Neural cell (in vitro differentiated cells): ENCODE data around the gene KCNT1. TPM values are rescaled to one million over a fixed set of nuclear protein-coding genes. Genes with fewer than 3 reads are reported as not detected.

Experiments
- H2AFZ ChIP-seq: fragments of 200-600, 300-800 bp; sonication (generic), shearing (Covaris generic); 2 replicates; pipeline ENCODE4 v1.6.0; 2014; ENCODE audit warnings: low read depth, mild to moderate bottlenecking, antibody characterized with exemption, low read length, moderate library complexity
- H3F3A ChIP-seq: fragments of 200-600 bp; shearing (Covaris generic); 2 replicates; pipeline ENCODE4 v1.6.1; 2016; ENCODE audit warnings: mild to moderate bottlenecking, moderate library complexity, mixed read lengths, antibody characterized with exemption, low read length; ENCODE audit not compliant: insufficient read depth, poor library complexity, severe bottlenecking
- H3K27ac ChIP-seq: fragments of 200-600, 300-800 bp; sonication (generic), shearing (Covaris generic); 2 replicates; pipeline ENCODE4 v1.5.1; 2014; ENCODE audit warnings: mild to moderate bottlenecking, low read length, moderate library complexity
- H3K27me3 ChIP-seq: fragments of 300-800, 200-600 bp; sonication (generic), shearing (Covaris generic); 2 replicates; pipeline ENCODE4 v1.6.0; 2014; ENCODE audit warnings: mild to moderate bottlenecking, low read depth, low read length, moderate library complexity; ENCODE audit not compliant: insufficient read depth
- H3K36me3 ChIP-seq: fragments of 300-800, 200-600 bp; sonication (generic), shearing (Covaris generic); 2 replicates; pipeline ENCODE4 v1.5.1; 2014; ENCODE audit warnings: mild to moderate bottlenecking, antibody characterized with exemption, low read length, moderate library complexity; ENCODE audit not compliant: insufficient read depth
- H3K4me2 ChIP-seq: fragments of 300-800, 200-600 bp; sonication (generic), shearing (Covaris generic); 2 replicates; pipeline ENCODE4 v1.6.0; 2014; ENCODE audit warnings: mild to moderate bottlenecking, low read length
- H3K4me3 ChIP-seq: fragments of 300-800, 200-600 bp; sonication (generic), shearing (Covaris generic); 2 replicates; pipeline ENCODE4 v1.5.1; 2014; ENCODE audit warnings: mild to moderate bottlenecking, low read length, moderate library complexity
- H3K79me2 ChIP-seq: fragments of 200-600 bp; shearing (Covaris generic); replicated peaks from 2 replicates; pipeline ENCODE4 v1.6.0; 2014; ENCODE audit warnings: mild to moderate bottlenecking, low read length, moderate library complexity; ENCODE audit not compliant: insufficient read depth
- H3K9ac ChIP-seq: fragments of 300-800, 200-600 bp; sonication (generic), shearing (Covaris generic); 2 replicates; pipeline ENCODE4 v1.6.1; 2016; ENCODE audit warnings: mild to moderate bottlenecking, low read length, mixed read lengths
- H3K9me2 ChIP-seq: fragments of 200-600 bp; shearing (Covaris generic); 2 replicates; pipeline ENCODE4 v1.6.1; 2016; ENCODE audit warnings: mild to moderate bottlenecking, low read length, mixed read lengths; ENCODE audit not compliant: insufficient read depth
- H3K9me3 ChIP-seq: fragments of 200-600, 300-800 bp; sonication (generic), shearing (Covaris generic); 2 replicates; pipeline ENCODE4 v1.6.1; 2016; ENCODE audit warnings: mild to moderate bottlenecking, mixed run types, low read length, moderate library complexity, mixed read lengths
- H4K20me1 ChIP-seq: fragments of 200-600 bp; shearing (Covaris generic); 2 replicates; pipeline ENCODE4 v1.6.1; 2016; ENCODE audit warnings: mild to moderate bottlenecking, mixed run types; ENCODE audit not compliant: insufficient read depth
- CTCF ChIP-seq: fragments of 450-650 bp; IDR thresholded peaks from 2 replicates; pipeline ENCODE4 v1.5.1; 2014; ENCODE audit warnings: antibody characterized with exemption, mild to moderate bottlenecking, moderate library complexity; ENCODE audit not compliant: poor library complexity, severe bottlenecking
- EP300 ChIP-seq: fragments of 450-650 bp; conservative IDR thresholded peaks from 2 replicates; pipeline ENCODE4 v1.6.1; 2014; ENCODE audit warnings: antibody characterized with exemption, mild to moderate bottlenecking, moderate library complexity; ENCODE audit not compliant: poor library complexity, severe bottlenecking
- EZH2 ChIP-seq: fragments of 200-600, 300-800 bp; shearing (Covaris generic), sonication (generic); IDR thresholded peaks from 2 replicates; pipeline ENCODE4 v1.6.1; 2014; ENCODE audit warnings: antibody characterized with exemption, low read length, borderline replicate concordance, mild to moderate bottlenecking; ENCODE audit not compliant: insufficient read depth, poor library complexity, severe bottlenecking
- MXI1 ChIP-seq: fragments of 450-650 bp; conservative IDR thresholded peaks from 2 replicates; pipeline ENCODE4 v1.6.1; 2014; ENCODE audit warnings: antibody characterized with exemption, mild to moderate bottlenecking; ENCODE audit not compliant: poor library complexity, severe bottlenecking
- POLR2AphosphoS5 ChIP-seq: IDR thresholded peaks from 2 replicates; pipeline ENCODE4 v1.6.1; 2012
- RAD21 ChIP-seq: fragments of 450-650 bp; conservative IDR thresholded peaks from 2 replicates; pipeline ENCODE4 v1.6.1; 2014; ENCODE audit warnings: antibody characterized with exemption, mild to moderate bottlenecking, moderate library complexity
- REST ChIP-seq: IDR thresholded peaks from 2 replicates; pipeline ENCODE4 v1.6.1; 2012; ENCODE audit warnings: borderline replicate concordance
- SMC3 ChIP-seq: fragments of 450-650 bp; conservative IDR thresholded peaks from 2 replicates; pipeline ENCODE4 v1.6.1; 2014; ENCODE audit warnings: antibody characterized with exemption, mild to moderate bottlenecking, moderate library complexity; ENCODE audit not compliant: poor library complexity
- TAF1 ChIP-seq: IDR thresholded peaks from 2 replicates; pipeline ENCODE4 v1.6.1; 2012; ENCODE audit warnings: low read depth
- polyA plus RNA-seq: library from polyadenylated mRNA; depleted of rRNA; stranded (reverse); fragments of >200 nt; gene quantifications from 2 replicates; pipeline ENCODE4 v1.2.3, GENCODE V29; 2014

KCNT1 gene
- polyA plus RNA-seq, 1 donor from 2014 or later: 0.67 TPM

GRCh38 chr9:135759676-135760300 is 57.8 kb downstream of the KCNT1 start:
- H3K27ac ChIP-seq: no peak overlapping the region
- no peak for TF ChIP-seq POLR2AphosphoS5
- no peak for TF ChIP-seq TAF1
- TF ChIP-seq CTCF: no peak
- TF ChIP-seq REST: no peak
- no peak for TF ChIP-seq RAD21
- no peak for TF ChIP-seq MXI1
- no peak for TF ChIP-seq SMC3
- no peak for TF ChIP-seq EZH2
- no peak for TF ChIP-seq EP300
- H3K9ac ChIP-seq: no peak overlapping the region
- no peaks in the 10 kb centered on the region for H3K79me2 ChIP-seq
- H3K9me2 ChIP-seq: no peaks in the 10 kb centered on the region
- no peaks in the 10 kb centered on the region for H3F3A ChIP-seq
- no peak overlapping the region for H3K4me2 ChIP-seq
- no peaks in the 10 kb centered on the region for H3K36me3 ChIP-seq
- H3K27me3 ChIP-seq: no peaks in the 10 kb centered on the region
- no peaks in the 10 kb centered on the region for H4K20me1 ChIP-seq
- H2AFZ ChIP-seq: no peak overlapping the region
- H3K9me3 ChIP-seq: no peaks in the 10 kb centered on the region
- H3K4me3 ChIP-seq: no peak overlapping the region

- no peaks in the 10 kb centered on the region for H4K20me1 ChIP-seq
- H3K36me3 ChIP-seq: no peaks in the 10 kb centered on the region
- H3K9me3 ChIP-seq: no peaks in the 10 kb centered on the region
- no peak overlapping the region for H3K4me2 ChIP-seq
- no peaks in the 10 kb centered on the region for H3F3A ChIP-seq
- no peak overlapping the region for H3K4me3 ChIP-seq
- no peak overlapping the region for H3K9ac ChIP-seq
- TF ChIP-seq TAF1: no peak
- TF ChIP-seq CTCF: no peak
- TF ChIP-seq RAD21: no peak
- no peak for TF ChIP-seq SMC3
- TF ChIP-seq REST: no peak
- no peak for TF ChIP-seq EZH2
- no peak for TF ChIP-seq MXI1
- no peak for TF ChIP-seq POLR2AphosphoS5
- TF ChIP-seq EP300: no peak
- no peaks in the 10 kb centered on the region for H3K27me3 ChIP-seq
- H3K27ac ChIP-seq: no peak overlapping the region
- no peaks in the 10 kb centered on the region for H3K79me2 ChIP-seq
- no peaks in the 10 kb centered on the region for H3K9me2 ChIP-seq
- H2AFZ ChIP-seq: no peak overlapping the region
Measured at GRCh38 chr9:135760465-135760864, 58.5 kb downstream of the KCNT1 start.
